HepG2 (cell line): Measurements from ENCODE around the gene SEPHS2. TPM values are rescaled to one million over a fixed set of nuclear protein-coding genes. Genes with fewer than 3 reads are reported as not detected.

Experiments
- ATAC-seq: fragments of 200-7000 bp; cut with Tn5 transposase; 3 replicates; pipeline ENCODE4 v1.9.1; 2020; ENCODE audit warnings: mild to moderate bottlenecking, moderate library complexity
- BruUV-seq: library from RNA; stranded (reverse); fragments of 400-500 nt; replicated peaks from 2 replicates; lab custom pipeline; 2021; lab: Mats Ljungman, UMichigan
- CTCF ChIA-PET: fragments of 300-600 bp; formaldehyde crosslinking; extraction: SDS; loops from one replicate; lab custom pipeline; 2021; ENCODE audit warnings: low total read pairs, inconsistent platforms, low intra/inter-chr PET ratio; lab: Yijun Ruan, JAX
- POLR2A ChIA-PET: fragments of 350-600 bp; sonication (Branson Sonifier 250); formaldehyde crosslinking; loops from one replicate; lab custom pipeline; 2020; ENCODE audit warnings: antibody characterized with exemption, inconsistent platforms; lab: Yijun Ruan, JAX
- DNase-seq: peaks from one replicate; pipeline ENCODE4 v3.0.0-alpha.2; 2015; ENCODE audit warnings: low spot score
- FAIRE-seq: peaks from 3 replicates; lab custom pipeline; 2011; peaks lifted over from hg19 to GRCh38; lab: Jason Lieb, UNC
- H2AFZ ChIP-seq: one replicate; pipeline ENCODE4 v1.6.1; 2011; ENCODE audit warnings: low read length, inconsistent platforms
- H3K27ac ChIP-seq: fragments of 300-600 bp; 3 replicates; pipeline ENCODE4 v1.8.0; 2011; ENCODE audit warnings: mixed run types, mild to moderate bottlenecking, mixed read lengths, low read length, inconsistent platforms; ENCODE audit not compliant: insufficient read depth; ENCODE audit errors: extremely low read length
- H3K27me3 ChIP-seq, 2 experiments: fragments of 200-600 bp in 1 of 2; 2 replicates in 1 of 2; 3 replicates in 1 of 2; pipeline versions ENCODE4 v1.6.0 to v1.8.0; 2011; ENCODE audit warnings: low read length in 2 of 2, mild to moderate bottlenecking in 2 of 2, moderate library complexity in 2 of 2, inconsistent platforms in 1 of 2; ENCODE audit not compliant: insufficient read depth in 2 of 2, control insufficient read depth in 1 of 2
- H3K36me3 ChIP-seq, 2 experiments: fragments of 200-600 bp in 1 of 2; replicated peaks in 1 of 2; 2 replicates in 1 of 2; 3 replicates in 1 of 2; pipeline versions ENCODE4 v1.5.1 to v1.8.0; 2011; ENCODE audit warnings: low read length in 2 of 2, inconsistent platforms in 1 of 2; ENCODE audit not compliant: insufficient read depth in 2 of 2, control insufficient read depth in 1 of 2
- H3K4me1 ChIP-seq: 2 replicates; pipeline ENCODE4 v1.5.1; 2012; ENCODE audit warnings: low read length, inconsistent platforms; ENCODE audit not compliant: insufficient read depth
- H3K4me2 ChIP-seq: 2 replicates; pipeline ENCODE4 v1.6.0; 2011; ENCODE audit warnings: low read depth, low read length, inconsistent platforms
- H3K4me3 ChIP-seq, 3 experiments: fragments of 200-600 bp in 1 of 3; sonication (generic), shearing (Covaris generic) in 1 of 3; replicated peaks in 1 of 3; 2 replicates each; pipeline ENCODE4 v1.5.1; 2011 to 2016; ENCODE audit warnings: low read length in 3 of 3, inconsistent platforms in 2 of 3, low read depth in 2 of 3, mild to moderate bottlenecking in 2 of 3, control low read depth in 1 of 3, mixed read lengths in 1 of 3; ENCODE audit not compliant: insufficient read depth in 1 of 3
- H3K79me2 ChIP-seq: one replicate; pipeline ENCODE4 v1.6.1; 2011; ENCODE audit warnings: low read length, inconsistent platforms; ENCODE audit not compliant: insufficient read depth
- H3K9ac ChIP-seq: 2 replicates; pipeline ENCODE4 v1.6.0; 2011; ENCODE audit warnings: mild to moderate bottlenecking, low read depth, low read length, inconsistent platforms; ENCODE audit not compliant: insufficient read depth
- H3K9me3 ChIP-seq: 2 replicates; pipeline ENCODE4 v1.5.1; 2012; ENCODE audit warnings: mild to moderate bottlenecking, low read length
- H4K20me1 ChIP-seq: 2 replicates; pipeline ENCODE4 v1.6.0; 2011; ENCODE audit warnings: inconsistent platforms, mild to moderate bottlenecking, low read length, moderate library complexity; ENCODE audit not compliant: insufficient read depth
- GFI1 ChIP-seq: sonication (generic); formaldehyde crosslinking; IDR thresholded peaks from 2 replicates; pipeline ENCODE4 v1.5.0; 2020; ENCODE audit warnings: missing genetic modification reagents, mild to moderate bottlenecking, borderline replicate concordance
- HNRNPL ChIP-seq: fragments of 200-400 bp; formaldehyde crosslinking; IDR thresholded peaks from 2 replicates; pipeline ENCODE4 v1.6.1; 2017; ENCODE audit warnings: mild to moderate bottlenecking, low read depth, low read length
- NFIC ChIP-seq: IDR thresholded peaks from 2 replicates; pipeline ENCODE4 v1.6.1; 2012; ENCODE audit warnings: mild to moderate bottlenecking, low read length, inconsistent platforms
- ZFX ChIP-seq: sonication (generic); formaldehyde crosslinking; IDR thresholded peaks from 2 replicates; pipeline ENCODE4 v1.4.0; 2020; ENCODE audit warnings: mild to moderate bottlenecking, low read depth, missing genetic modification reagents, moderate library complexity
- ZNF44 ChIP-seq: sonication (generic); formaldehyde crosslinking; IDR thresholded peaks from 2 replicates; pipeline ENCODE4 v1.5.1; 2020; ENCODE audit warnings: mild to moderate bottlenecking, missing genetic modification reagents
- ZNF678 ChIP-seq: sonication (generic); formaldehyde crosslinking; IDR thresholded peaks from 2 replicates; pipeline ENCODE4 v1.4.0; 2020; ENCODE audit warnings: mild to moderate bottlenecking, missing genetic modification reagents
- ZSCAN31 ChIP-seq: sonication (generic); formaldehyde crosslinking; IDR thresholded peaks from 2 replicates; pipeline ENCODE4 v1.5.0; 2020; ENCODE audit warnings: low read depth, mild to moderate bottlenecking, missing genetic modification reagents
- WGBS: methylation state at CpG from one replicate; pipeline ENCODE4 v1.1.6; 2017; ENCODE audit warnings: low lambda C conversion rate; 5-methylcytosine and 5-hydroxymethylcytosine counted together
- in situ Hi-C: cut with HindIII; loops from 2 replicates; pipeline ENCODE4 v1.10.0; 2017; ENCODE audit warnings: low pct_unique_long_range_greater_than_20kb; ENCODE audit not compliant: extremely low pct_ligation_motif_present
- intact Hi-C: fragments of 100-400 bp; cut with micrococcal nuclease; formaldehyde crosslinking; loops from one replicate; pipeline ENCODE4 v1.10.0; 2022; ENCODE audit not compliant: unreplicated experiment
- polyA plus RNA-seq, 8 experiments: library from polyadenylated mRNA; depleted of rRNA in 3 of 8; stranded (reverse) in 7 of 8; unstranded in 1 of 8; fragments of >200 nt; fragmentation: Illumina TruSeq in 4 of 8; extraction: Trizol in 4 of 8; gene quantifications; 2 replicates each; pipeline versions ENCODE4 v1.2.1 to v1.2.3, GENCODE V29; 2011 to 2016; ENCODE audit warnings: low read depth in 4 of 8, missing spikeins in 1 of 8, mixed read lengths in 1 of 8; ENCODE audit not compliant: insufficient read depth in 1 of 8
- total RNA-seq, 5 experiments: library from RNA; depleted of rRNA; stranded (reverse); fragments of >200 nt; fragmentation: Illumina TruSeq; extraction: Trizol; gene quantifications; 2 replicates each; pipeline ENCODE4 v1.2.3, GENCODE V29; 2016; ENCODE audit warnings: low read depth in 1 of 5
- TF ChIP-seq, protein P1 (sequence below): sonication (generic); formaldehyde crosslinking; IDR thresholded peaks from 2 replicates; pipeline ENCODE4 v1.9.0; 2022; ENCODE audit warnings: low read depth, missing genetic modification reagents
- TF ChIP-seq, protein P2 (sequence below): sonication (generic); formaldehyde crosslinking; IDR thresholded peaks from 2 replicates; pipeline ENCODE4 v1.4.0; 2020; ENCODE audit warnings: missing genetic modification reagents

SEPHS2 gene
- total and polyA plus RNA-seq, 2 of the 13 experiments (the other 11 are each of a cell fraction or from before 2014, with no cell fraction given): 20.7 to 127 TPM

DNA sequence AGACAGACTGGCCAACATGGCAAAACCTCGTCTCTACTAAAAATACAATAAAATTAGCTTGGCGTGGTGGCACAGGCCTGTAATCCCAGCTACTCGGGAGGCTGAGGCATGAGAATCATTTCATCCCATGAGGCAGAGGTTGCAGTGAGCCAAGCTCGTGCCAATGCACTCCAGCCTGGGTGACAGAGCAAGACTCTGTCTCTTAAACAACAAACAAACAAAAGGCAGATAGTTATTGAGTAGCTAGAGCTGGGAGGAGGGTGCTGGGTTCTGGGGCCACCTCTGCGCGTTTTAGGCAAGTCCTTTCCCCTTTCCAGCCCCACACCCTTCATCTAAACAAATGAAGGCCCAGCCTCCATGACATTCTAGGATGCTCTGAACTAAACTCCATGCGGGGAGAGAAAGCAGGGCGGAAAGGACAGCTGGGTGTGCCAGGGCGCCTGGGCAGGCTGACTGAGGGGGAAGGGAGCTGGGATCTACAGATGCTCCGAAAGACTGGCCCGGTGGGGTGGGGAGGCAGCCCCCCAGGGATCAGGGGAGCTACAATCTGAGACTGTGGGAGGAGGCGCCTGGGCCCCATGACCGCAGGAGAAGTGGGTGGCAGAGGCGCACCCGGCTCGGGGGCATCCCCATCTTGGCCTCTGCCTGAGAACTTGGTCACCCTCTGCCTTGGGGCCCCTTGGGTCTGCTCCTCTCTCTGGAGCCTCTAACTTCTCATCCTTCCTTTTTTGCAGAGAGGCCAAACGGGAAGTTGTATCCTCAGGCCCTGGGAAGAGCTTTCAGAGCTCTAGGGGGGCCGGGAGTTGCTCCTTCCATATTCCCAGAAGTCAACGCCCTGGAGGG, 27.8 kb upstream of the SEPHS2 start:
- Histone ChIP-seq H4K20me1 (no peaks in the 10 kb centered on the region), H3K79me2 (no peaks in the 10 kb centered on the region), H3K4me3 (no peak overlapping the region; a peak in 1 of 6 replicates), H3K4me2 (no peak overlapping the region; the same call in 1 of the 2 replicates), H3K4me1 (peaks cover 50% of the 10 kb centered on the region), H3K27me3 (peaks cover 3 to 18% of the 10 kb centered on the region in 2 experiments; a peak in 3 of 5 replicates), H3K36me3 (no peaks in the 10 kb centered on the region), H3K9ac (no peak overlapping the region), H3K9me3 (no peaks in the 10 kb centered on the region), H3K27ac (no peak overlapping the region), H2AFZ (peak overlapping the region; percentile 5)
- BruUV-seq: no TSS peak
- in situ Hi-C loops: no loop called here
- ChIA-PET CTCF (no interaction called here), POLR2A (interaction anchor here (1.3 kb wide), 1 partner anchor 28 kb away, joined by 5 read pairs; the partner anchor contains the start of gene SEPHS2)
- TF ChIP-seq ZSCAN31 (CRISPR knock-in tag): 0 out of 2 replicates have a peak, but pooled peaks have one; percentile 22
- TF ChIP-seq HNRNPL: 0 out of 2 replicates have a peak, but pooled peaks have one; percentile 23
- no peak for TF ChIP-seq ZNF44
- TF ChIP-seq, protein P1, sequence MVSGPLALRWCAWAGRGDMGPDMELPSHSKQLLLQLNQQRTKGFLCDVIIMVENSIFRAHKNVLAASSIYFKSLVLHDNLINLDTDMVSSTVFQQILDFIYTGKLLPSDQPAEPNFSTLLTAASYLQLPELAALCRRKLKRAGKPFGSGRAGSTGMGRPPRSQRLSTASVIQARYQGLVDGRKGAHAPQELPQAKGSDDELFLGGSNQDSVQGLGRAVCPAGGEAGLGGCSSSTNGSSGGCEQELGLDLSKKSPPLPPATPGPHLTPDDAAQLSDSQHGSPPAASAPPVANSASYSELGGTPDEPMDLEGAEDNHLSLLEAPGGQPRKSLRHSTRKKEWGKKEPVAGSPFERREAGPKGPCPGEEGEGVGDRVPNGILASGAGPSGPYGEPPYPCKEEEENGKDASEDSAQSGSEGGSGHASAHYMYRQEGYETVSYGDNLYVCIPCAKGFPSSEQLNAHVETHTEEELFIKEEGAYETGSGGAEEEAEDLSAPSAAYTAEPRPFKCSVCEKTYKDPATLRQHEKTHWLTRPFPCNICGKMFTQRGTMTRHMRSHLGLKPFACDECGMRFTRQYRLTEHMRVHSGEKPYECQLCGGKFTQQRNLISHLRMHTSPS (CRISPR knock-in tag): peak; percentile 38; the same call in 1 of the 2 replicates
- no peak for TF ChIP-seq GFI1 (CRISPR knock-in tag)
- TF ChIP-seq NFIC: no peak
- TF ChIP-seq, protein P2, sequence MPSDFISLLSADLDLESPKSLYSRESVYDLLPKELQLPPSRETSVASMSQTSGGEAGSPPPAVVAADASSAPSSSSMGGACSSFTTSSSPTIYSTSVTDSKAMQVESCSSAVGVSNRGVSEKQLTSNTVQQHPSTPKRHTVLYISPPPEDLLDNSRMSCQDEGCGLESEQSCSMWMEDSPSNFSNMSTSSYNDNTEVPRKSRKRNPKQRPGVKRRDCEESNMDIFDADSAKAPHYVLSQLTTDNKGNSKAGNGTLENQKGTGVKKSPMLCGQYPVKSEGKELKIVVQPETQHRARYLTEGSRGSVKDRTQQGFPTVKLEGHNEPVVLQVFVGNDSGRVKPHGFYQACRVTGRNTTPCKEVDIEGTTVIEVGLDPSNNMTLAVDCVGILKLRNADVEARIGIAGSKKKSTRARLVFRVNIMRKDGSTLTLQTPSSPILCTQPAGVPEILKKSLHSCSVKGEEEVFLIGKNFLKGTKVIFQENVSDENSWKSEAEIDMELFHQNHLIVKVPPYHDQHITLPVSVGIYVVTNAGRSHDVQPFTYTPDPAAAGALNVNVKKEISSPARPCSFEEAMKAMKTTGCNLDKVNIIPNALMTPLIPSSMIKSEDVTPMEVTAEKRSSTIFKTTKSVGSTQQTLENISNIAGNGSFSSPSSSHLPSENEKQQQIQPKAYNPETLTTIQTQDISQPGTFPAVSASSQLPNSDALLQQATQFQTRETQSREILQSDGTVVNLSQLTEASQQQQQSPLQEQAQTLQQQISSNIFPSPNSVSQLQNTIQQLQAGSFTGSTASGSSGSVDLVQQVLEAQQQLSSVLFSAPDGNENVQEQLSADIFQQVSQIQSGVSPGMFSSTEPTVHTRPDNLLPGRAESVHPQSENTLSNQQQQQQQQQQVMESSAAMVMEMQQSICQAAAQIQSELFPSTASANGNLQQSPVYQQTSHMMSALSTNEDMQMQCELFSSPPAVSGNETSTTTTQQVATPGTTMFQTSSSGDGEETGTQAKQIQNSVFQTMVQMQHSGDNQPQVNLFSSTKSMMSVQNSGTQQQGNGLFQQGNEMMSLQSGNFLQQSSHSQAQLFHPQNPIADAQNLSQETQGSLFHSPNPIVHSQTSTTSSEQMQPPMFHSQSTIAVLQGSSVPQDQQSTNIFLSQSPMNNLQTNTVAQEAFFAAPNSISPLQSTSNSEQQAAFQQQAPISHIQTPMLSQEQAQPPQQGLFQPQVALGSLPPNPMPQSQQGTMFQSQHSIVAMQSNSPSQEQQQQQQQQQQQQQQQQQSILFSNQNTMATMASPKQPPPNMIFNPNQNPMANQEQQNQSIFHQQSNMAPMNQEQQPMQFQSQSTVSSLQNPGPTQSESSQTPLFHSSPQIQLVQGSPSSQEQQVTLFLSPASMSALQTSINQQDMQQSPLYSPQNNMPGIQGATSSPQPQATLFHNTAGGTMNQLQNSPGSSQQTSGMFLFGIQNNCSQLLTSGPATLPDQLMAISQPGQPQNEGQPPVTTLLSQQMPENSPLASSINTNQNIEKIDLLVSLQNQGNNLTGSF: no peak
- 0 out of 2 replicates have a peak, but pooled peaks have one; percentile 5 for TF ChIP-seq ZFX (CRISPR knock-in tag)
- no peak for TF ChIP-seq ZNF678 (CRISPR knock-in tag)
- intact Hi-C loops: no loop called here
- ATAC-seq (peak; percentile 46), DNase-seq (no peak), FAIRE-seq (no peak)
- 38% methylated on average over 17 of the region's 19 CpGs for WGBS
